Measurements from ENCODE around the gene IFIT2.

- TF ChIP-seq CTCF (IDR thresholded peaks at IDR 0.05), result no peak
- TF ChIP-seq POLR2A (IDR thresholded peaks at IDR 0.05), result no peak
These were observed 39.8 kb downstream of the IFIT2 start for GRCh38 chr10:89341649-89342048.
